PC-9 (cell line): ENCODE results near the gene UAP1L1. TPM values are rescaled to one million over a fixed set of nuclear protein-coding genes. Genes with fewer than 3 reads are reported as not detected.

Experiments
- BruUV-seq: library from RNA; stranded (reverse); fragments of 400-500 nt; replicated peaks from 2 replicates; lab custom pipeline; 2021; lab: Mats Ljungman, UMichigan
- CTCF ChIA-PET: fragments of 300-600 bp; sonication (Branson Sonifier 250); formaldehyde crosslinking; loops from one replicate; lab custom pipeline; 2022; ENCODE audit warnings: antibody characterized with exemption; lab: Charles Lee
- POLR2A ChIA-PET: fragments of 300-600 bp; sonication (Branson Sonifier 250); formaldehyde crosslinking; loops from one replicate; lab custom pipeline; 2022; ENCODE audit warnings: antibody characterized with exemption; ENCODE audit not compliant: unreplicated experiment; lab: Charles Lee
- DNase-seq, 2 experiments: peaks; one replicate each; pipeline versions ENCODE4 v3.0.0 to v3.0.0-alpha.2; 2015 to 2022; ENCODE audit warnings: mixed read lengths in 1 of 2
- H2AFZ ChIP-seq: fragments of 200-600 bp; sonication (generic); 2 replicates; pipeline ENCODE4 v1.8.1; 2017; ENCODE audit warnings: antibody characterized with exemption
- H3F3A ChIP-seq: fragments of 200-600 bp; sonication (generic); 2 replicates; pipeline ENCODE4 v1.8.1; 2017; ENCODE audit warnings: antibody characterized with exemption, mild to moderate bottlenecking, low read depth; ENCODE audit not compliant: insufficient read depth
- H3K27ac ChIP-seq: fragments of 200-600 bp; sonication (generic); 2 replicates; pipeline ENCODE4 v1.6.1; 2016; ENCODE audit warnings: mixed run types
- H3K27me3 ChIP-seq: fragments of 200-600 bp; sonication (generic); 2 replicates; pipeline ENCODE4 v1.6.1; 2016; ENCODE audit warnings: low read depth, mixed run types; ENCODE audit not compliant: insufficient read depth
- H3K36me3 ChIP-seq: fragments of 200-600 bp; sonication (generic); 2 replicates; pipeline ENCODE4 v1.6.1; 2016; ENCODE audit warnings: low read depth, mixed run types
- H3K4me1 ChIP-seq: fragments of 200-600 bp; sonication (generic); replicated peaks from 2 replicates; pipeline ENCODE4 v1.6.1; 2016; ENCODE audit warnings: mixed run types; ENCODE audit not compliant: insufficient read depth
- H3K4me2 ChIP-seq: fragments of 200-600 bp; sonication (generic); 2 replicates; pipeline ENCODE4 v1.6.1; 2017; ENCODE audit warnings: mixed run types
- H3K4me3 ChIP-seq: fragments of 200-600 bp; sonication (generic); 2 replicates; pipeline ENCODE4 v1.6.1; 2016; ENCODE audit warnings: mixed run types
- H3K79me2 ChIP-seq: fragments of 200-600 bp; sonication (generic); 2 replicates; pipeline ENCODE4 v1.6.1; 2017; ENCODE audit warnings: low read depth, mixed run types
- H3K9me2 ChIP-seq: fragments of 200-600 bp; sonication (generic); 2 replicates; pipeline ENCODE4 v1.8.1; 2017; ENCODE audit warnings: mild to moderate bottlenecking; ENCODE audit not compliant: insufficient read depth
- H3K9me3 ChIP-seq: fragments of 200-600 bp; sonication (generic); 2 replicates; pipeline ENCODE4 v1.8.1; 2016; ENCODE audit warnings: low read depth; ENCODE audit not compliant: insufficient read depth
- H4K20me1 ChIP-seq: fragments of 200-600 bp; sonication (generic); 2 replicates; pipeline ENCODE4 v1.8.1; 2017; ENCODE audit not compliant: insufficient read depth
- EZH2 ChIP-seq: fragments of 200-600 bp; sonication (generic); IDR thresholded peaks from 2 replicates; pipeline ENCODE4 v1.8.0; 2017; ENCODE audit warnings: antibody characterized with exemption, low read depth
- intact Hi-C: fragments of 100-400 bp; cut with micrococcal nuclease; formaldehyde crosslinking; loops from one replicate; pipeline ENCODE4 v1.10.0; 2022; ENCODE audit not compliant: unreplicated experiment
- total RNA-seq: library from RNA; stranded (reverse); gene quantifications from 2 replicates; pipeline ENCODE4 v1.2.3, GENCODE V29; 2021
- TF ChIP-seq, protein P1 (sequence below): fragments of 200-600 bp; sonication (generic); conservative IDR thresholded peaks from 2 replicates; pipeline ENCODE4 v1.6.1; 2017; ENCODE audit warnings: mixed run types, antibody characterized with exemption, mild to moderate bottlenecking, moderate library complexity

The UAP1L1 gene
- total RNA-seq, 1 experiment from 2014 or later: 9.9 TPM

DNA sequence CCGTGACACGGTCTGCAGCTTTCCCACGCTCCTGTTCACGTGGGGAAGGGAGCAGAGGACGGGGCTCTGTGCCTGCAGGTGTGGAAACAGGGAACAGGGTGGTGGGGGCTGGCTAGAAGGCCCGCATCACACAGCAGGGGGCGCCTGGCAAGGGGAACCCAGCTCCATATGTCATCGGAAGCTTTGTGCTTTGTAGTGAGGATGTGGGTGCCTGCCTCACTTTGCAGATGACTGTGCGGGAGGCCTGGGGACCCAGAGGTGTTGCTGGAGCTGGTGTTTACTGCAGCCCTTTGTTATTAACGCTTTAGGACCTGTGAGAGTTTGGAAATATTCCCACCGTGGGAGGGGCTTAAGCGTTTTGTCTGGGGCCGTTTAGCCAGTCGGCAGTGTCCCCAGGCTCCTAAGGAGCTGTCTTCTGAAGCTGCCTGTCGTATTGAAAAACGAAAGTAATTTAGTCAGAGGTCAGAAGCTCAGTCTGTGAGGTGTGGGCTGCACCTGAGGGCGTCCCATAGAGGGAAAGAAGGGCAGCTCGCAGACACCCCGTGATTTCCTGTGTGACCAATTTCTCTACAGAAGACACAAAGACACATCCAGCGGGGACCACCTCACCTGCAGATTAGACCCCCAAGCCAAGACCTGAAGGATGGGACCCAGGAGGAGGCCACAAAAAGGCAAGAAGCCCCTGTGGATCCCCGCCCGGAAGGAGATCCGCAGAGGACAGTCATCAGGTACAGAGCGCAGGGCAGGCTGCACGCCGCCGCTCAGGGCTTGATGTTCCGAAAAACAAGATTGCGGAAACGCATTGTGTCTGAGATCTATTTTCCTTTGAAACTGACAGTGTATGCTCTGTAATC is 18.6 kb downstream of the UAP1L1 start:
- Histone ChIP-seq H3K4me3 (no peak overlapping the region), H3K4me2 (no peak overlapping the region), H3K4me1 (no peaks in the 10 kb centered on the region), H3K9me3 (no peaks in the 10 kb centered on the region), H3K79me2 (no peaks in the 10 kb centered on the region), H3K36me3 (peaks cover 3% of the 10 kb centered on the region; the same call in 1 of the 2 replicates), H3K9me2 (no peaks in the 10 kb centered on the region), H2AFZ (no peak overlapping the region), H3K27me3 (no peaks in the 10 kb centered on the region), H4K20me1 (no peaks in the 10 kb centered on the region), H3K27ac (no peak overlapping the region), H3F3A (no peaks in the 10 kb centered on the region; the same call in 1 of the 2 replicates)
- DNase-seq: no peak
- no peak for TF ChIP-seq EZH2
- TF ChIP-seq, protein P1, sequence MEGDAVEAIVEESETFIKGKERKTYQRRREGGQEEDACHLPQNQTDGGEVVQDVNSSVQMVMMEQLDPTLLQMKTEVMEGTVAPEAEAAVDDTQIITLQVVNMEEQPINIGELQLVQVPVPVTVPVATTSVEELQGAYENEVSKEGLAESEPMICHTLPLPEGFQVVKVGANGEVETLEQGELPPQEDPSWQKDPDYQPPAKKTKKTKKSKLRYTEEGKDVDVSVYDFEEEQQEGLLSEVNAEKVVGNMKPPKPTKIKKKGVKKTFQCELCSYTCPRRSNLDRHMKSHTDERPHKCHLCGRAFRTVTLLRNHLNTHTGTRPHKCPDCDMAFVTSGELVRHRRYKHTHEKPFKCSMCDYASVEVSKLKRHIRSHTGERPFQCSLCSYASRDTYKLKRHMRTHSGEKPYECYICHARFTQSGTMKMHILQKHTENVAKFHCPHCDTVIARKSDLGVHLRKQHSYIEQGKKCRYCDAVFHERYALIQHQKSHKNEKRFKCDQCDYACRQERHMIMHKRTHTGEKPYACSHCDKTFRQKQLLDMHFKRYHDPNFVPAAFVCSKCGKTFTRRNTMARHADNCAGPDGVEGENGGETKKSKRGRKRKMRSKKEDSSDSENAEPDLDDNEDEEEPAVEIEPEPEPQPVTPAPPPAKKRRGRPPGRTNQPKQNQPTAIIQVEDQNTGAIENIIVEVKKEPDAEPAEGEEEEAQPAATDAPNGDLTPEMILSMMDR: no peak
- ChIA-PET CTCF (no interaction called here), POLR2A (no interaction called here)
- intact Hi-C loops: no loop called here
- BruUV-seq: no TSS peak

DNA sequence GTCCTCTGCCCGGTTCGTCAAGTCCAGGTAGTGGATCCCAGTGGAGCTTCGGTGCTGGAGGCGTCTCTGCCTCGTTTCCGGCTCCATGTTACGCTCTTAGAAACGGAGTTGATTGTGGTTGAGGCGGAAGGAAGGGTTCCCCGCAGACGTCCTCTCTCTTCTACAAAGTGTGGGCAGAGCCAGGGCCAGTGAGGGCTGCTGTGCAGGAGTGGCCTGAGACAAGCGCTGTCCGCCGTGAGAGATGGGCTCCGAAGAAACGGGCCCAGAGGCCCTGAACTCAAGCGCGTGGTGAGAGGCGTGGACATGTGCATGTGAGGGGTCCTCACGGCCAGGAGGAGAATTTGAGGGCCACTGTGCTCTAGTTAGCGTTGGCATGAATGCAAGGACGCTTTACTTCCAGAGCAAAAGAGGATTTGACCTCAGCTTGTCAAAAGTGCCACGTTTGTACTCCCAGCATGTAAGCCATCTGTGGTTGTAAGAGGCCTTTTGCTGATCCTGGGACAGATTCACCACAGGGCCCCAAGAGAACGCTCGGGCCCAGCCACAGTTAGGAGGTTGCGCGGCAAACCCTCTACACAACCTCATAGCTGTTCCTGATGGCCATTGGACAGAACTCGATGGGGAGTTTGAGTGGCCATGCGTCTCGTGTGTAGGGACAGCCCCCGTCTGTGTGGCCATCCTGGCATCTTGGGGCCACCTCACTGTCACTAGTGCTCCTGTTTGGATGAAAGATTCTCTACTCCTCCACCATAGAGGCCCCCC is 19.6 kb downstream of the UAP1L1 start:
- H3F3A ChIP-seq: peaks cover 4% of the 10 kb centered on the region; the same call in 1 of the 2 replicates
- no peak overlapping the region for H2AFZ ChIP-seq
- no peaks in the 10 kb centered on the region for H3K27me3 ChIP-seq
- H4K20me1 ChIP-seq: no peaks in the 10 kb centered on the region
- POLR2A ChIA-PET: no interaction called here
- CTCF ChIA-PET: no interaction called here
- no peaks in the 10 kb centered on the region for H3K4me1 ChIP-seq
- no peak for DNase-seq
- H3K9me3 ChIP-seq: no peaks in the 10 kb centered on the region
- peaks cover 14% of the 10 kb centered on the region for H3K36me3 ChIP-seq
- TF ChIP-seq EZH2: no peak
- TF ChIP-seq, protein P1: no peak
- BruUV-seq: no TSS peak
- H3K79me2 ChIP-seq: no peaks in the 10 kb centered on the region
- no peaks in the 10 kb centered on the region for H3K9me2 ChIP-seq
- no peak overlapping the region for H3K27ac ChIP-seq
- H3K4me3 ChIP-seq: no peak overlapping the region
- no peak overlapping the region for H3K4me2 ChIP-seq
- intact Hi-C loops: no loop called here

DNA sequence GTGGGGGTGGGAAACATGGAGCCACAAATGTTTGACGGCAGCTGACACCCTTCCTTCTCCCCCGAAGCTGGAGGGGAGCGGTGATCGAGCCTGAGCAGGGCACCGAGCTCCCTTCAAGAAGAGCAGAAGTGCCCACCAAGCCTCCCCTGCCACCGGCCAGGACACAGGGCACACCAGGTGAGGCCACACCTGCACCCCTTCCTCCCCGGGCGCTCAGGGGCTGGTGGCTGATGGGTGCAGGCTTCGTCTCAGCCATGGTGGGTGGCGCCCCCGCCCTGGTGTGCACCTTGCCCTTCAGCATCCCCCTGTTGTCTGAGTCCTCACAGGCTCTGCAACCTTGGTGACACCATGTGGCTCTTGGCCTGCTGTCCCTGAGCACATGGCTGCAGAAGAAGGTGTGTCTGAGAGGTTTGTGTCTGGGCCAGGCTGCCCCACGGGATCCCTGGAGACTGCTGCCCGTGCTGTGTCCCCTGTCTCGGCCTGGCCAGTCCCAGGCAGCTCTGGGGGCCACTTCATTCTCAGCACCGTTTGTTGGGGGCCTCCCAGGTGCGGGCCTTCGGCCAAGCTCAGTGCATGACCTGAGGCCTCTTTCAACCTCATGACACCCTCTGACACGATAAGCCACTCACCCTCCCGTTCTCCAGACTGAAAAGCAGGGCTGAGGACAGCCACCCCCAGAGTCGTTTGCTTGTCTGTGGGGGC is 20.6 kb downstream of the UAP1L1 start:
- Histone ChIP-seq H4K20me1 (no peaks in the 10 kb centered on the region), H3K4me3 (no peak overlapping the region), H3K4me1 (no peaks in the 10 kb centered on the region), H3K79me2 (no peaks in the 10 kb centered on the region), H3K36me3 (peaks cover 18% of the 10 kb centered on the region), H3K27me3 (no peaks in the 10 kb centered on the region), H3K9me2 (no peaks in the 10 kb centered on the region), H3K9me3 (no peaks in the 10 kb centered on the region), H3K4me2 (no peak overlapping the region), H3K27ac (no peak overlapping the region), H2AFZ (no peak overlapping the region), H3F3A (peaks cover 4% of the 10 kb centered on the region; the same call in 1 of the 2 replicates)
- no peak for TF ChIP-seq EZH2
- TF ChIP-seq, protein P1: no peak
- BruUV-seq: no TSS peak
- intact Hi-C loops: no loop called here
- ChIA-PET POLR2A (interaction anchor here (0.6 kb wide), 1 partner anchor 568 kb away, joined by 7 read pairs; no protein-coding TSS in a partner anchor), CTCF (no interaction called here)
- DNase-seq: no peak
